ENCODE results near the gene PINLYP. TPM values are rescaled to one million over a fixed set of nuclear protein-coding genes. Genes with fewer than 3 reads are reported as not detected.
A peak's percentile ranks its signal among the peaks of the same experiment; 100 is the strongest.

Gene PINLYP
- total RNA-seq, 1 donor from 2014 or later, result 0.91 TPM

- H3K4me3 Mint-ChIP-seq (ENCODE audit: unreplicated experiment), result peak overlapping the region; percentile 95
- H3K27me3 Mint-ChIP-seq (ENCODE audit: unreplicated experiment), result no peaks in the 10 kb centered on the region
- TF ChIP-seq, protein P1, sequence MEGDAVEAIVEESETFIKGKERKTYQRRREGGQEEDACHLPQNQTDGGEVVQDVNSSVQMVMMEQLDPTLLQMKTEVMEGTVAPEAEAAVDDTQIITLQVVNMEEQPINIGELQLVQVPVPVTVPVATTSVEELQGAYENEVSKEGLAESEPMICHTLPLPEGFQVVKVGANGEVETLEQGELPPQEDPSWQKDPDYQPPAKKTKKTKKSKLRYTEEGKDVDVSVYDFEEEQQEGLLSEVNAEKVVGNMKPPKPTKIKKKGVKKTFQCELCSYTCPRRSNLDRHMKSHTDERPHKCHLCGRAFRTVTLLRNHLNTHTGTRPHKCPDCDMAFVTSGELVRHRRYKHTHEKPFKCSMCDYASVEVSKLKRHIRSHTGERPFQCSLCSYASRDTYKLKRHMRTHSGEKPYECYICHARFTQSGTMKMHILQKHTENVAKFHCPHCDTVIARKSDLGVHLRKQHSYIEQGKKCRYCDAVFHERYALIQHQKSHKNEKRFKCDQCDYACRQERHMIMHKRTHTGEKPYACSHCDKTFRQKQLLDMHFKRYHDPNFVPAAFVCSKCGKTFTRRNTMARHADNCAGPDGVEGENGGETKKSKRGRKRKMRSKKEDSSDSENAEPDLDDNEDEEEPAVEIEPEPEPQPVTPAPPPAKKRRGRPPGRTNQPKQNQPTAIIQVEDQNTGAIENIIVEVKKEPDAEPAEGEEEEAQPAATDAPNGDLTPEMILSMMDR (IDR thresholded peaks at IDR 0.05), result no peak
- no peaks in the 10 kb centered on the region for H3K36me3 Mint-ChIP-seq (ENCODE audit: unreplicated experiment)
- DNase-seq (ENCODE audit: extremely low spot score, unreplicated experiment), result no peak
- no peaks in the 10 kb centered on the region for H3K9me3 Mint-ChIP-seq (ENCODE audit: unreplicated experiment)
- H3K27ac Mint-ChIP-seq (ENCODE audit: unreplicated experiment), result peak overlapping the region; percentile 97
- peaks cover 17% of the 10 kb centered on the region for H3K4me1 Mint-ChIP-seq (ENCODE audit: unreplicated experiment)
Measured at GRCh38 chr19:43620061-43621001, 44.7 kb downstream of the PINLYP start.

- Mint-ChIP-seq H3K9me3 (ENCODE audit: unreplicated experiment) (no peaks in the 10 kb centered on the region), H3K27me3 (ENCODE audit: unreplicated experiment) (no peaks in the 10 kb centered on the region), H3K36me3 (ENCODE audit: unreplicated experiment) (no peaks in the 10 kb centered on the region), H3K4me1 (ENCODE audit: unreplicated experiment) (peaks cover 14% of the 10 kb centered on the region), H3K4me3 (ENCODE audit: unreplicated experiment) (no peak overlapping the region), H3K27ac (ENCODE audit: unreplicated experiment) (no peak overlapping the region)
- TF ChIP-seq, protein P1 (IDR thresholded peaks at IDR 0.05), result no peak
- no peak for DNase-seq (ENCODE audit: extremely low spot score, unreplicated experiment)
Measured at GRCh38 chr19:43622070-43622469, 46.5 kb downstream of the PINLYP start.

DNA sequence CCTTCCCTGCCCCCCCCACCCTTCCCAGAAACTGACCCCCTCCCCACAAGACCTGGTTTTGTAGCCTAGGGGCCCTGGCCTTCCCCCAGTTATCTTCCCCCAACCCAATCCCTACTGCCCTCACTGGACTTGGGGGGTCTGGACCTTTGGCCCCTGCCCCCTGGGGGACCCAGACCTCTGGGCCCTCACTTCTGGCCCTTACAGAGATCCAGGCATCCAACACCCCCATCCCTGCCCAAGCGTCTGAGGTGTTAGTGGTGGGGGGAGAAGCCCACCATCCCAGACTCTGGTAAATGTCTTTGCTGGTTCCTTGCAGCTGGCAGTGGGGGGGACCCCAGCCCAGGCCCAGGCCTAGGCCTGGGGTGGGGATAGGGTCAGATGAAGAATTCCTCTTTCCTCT lies 47.4 kb downstream of the PINLYP start:
- Mint-ChIP-seq H3K4me1 (ENCODE audit: unreplicated experiment) (peaks cover 14% of the 10 kb centered on the region), H3K27me3 (ENCODE audit: unreplicated experiment) (no peaks in the 10 kb centered on the region), H3K27ac (ENCODE audit: unreplicated experiment) (no peak overlapping the region), H3K4me3 (ENCODE audit: unreplicated experiment) (no peak overlapping the region), H3K9me3 (ENCODE audit: unreplicated experiment) (no peaks in the 10 kb centered on the region), H3K36me3 (ENCODE audit: unreplicated experiment) (no peaks in the 10 kb centered on the region)
- TF ChIP-seq, protein P1 (IDR thresholded peaks at IDR 0.05), result no peak
- no peak for DNase-seq (ENCODE audit: extremely low spot score, unreplicated experiment)

DNA sequence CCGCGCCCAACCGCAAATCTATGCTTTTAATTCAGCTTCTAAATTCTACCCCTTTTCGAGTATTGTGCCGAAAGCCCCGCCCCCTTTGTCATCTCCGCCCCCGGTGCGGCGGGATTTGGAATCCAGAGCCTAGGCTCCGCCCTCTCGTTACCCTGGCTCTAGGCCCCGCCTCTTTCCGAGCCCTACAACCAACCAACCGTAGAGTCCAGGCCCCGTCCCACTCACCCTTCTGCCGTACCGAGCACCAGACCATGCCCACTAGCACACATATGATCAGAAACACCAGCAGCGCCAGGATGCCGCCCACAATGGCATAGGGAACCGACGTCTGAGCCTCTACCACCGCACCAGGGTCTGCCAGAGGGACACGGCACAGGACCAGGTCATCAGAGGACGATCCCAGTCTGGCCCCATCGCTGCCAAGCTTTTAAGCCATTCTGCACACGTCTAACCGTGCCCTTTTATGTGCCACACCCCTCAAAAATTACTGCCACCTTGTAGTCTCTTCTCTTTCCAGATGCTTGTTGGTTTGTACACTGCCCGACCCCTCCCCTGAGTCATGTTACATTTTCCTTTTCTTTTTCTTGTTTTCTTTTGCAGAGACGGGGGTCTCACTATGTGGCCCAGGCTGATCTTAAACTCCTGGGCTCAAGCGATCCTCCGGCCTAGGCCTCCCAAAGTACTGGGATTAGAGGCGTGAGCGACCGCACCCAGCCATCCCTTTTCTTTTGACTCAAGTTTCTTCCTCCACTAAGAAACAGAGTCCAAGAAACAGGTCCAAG lies 48.5 kb downstream of the PINLYP start:
- Mint-ChIP-seq H3K4me1 (ENCODE audit: unreplicated experiment) (peaks cover 10% of the 10 kb centered on the region), H3K4me3 (ENCODE audit: unreplicated experiment) (no peak overlapping the region), H3K9me3 (ENCODE audit: unreplicated experiment) (no peaks in the 10 kb centered on the region), H3K27ac (ENCODE audit: unreplicated experiment) (no peak overlapping the region), H3K36me3 (ENCODE audit: unreplicated experiment) (no peaks in the 10 kb centered on the region), H3K27me3 (ENCODE audit: unreplicated experiment) (no peaks in the 10 kb centered on the region)
- TF ChIP-seq, protein P1 (IDR thresholded peaks at IDR 0.05), result no peak
- DNase-seq (ENCODE audit: extremely low spot score, unreplicated experiment), result no peak

DNA sequence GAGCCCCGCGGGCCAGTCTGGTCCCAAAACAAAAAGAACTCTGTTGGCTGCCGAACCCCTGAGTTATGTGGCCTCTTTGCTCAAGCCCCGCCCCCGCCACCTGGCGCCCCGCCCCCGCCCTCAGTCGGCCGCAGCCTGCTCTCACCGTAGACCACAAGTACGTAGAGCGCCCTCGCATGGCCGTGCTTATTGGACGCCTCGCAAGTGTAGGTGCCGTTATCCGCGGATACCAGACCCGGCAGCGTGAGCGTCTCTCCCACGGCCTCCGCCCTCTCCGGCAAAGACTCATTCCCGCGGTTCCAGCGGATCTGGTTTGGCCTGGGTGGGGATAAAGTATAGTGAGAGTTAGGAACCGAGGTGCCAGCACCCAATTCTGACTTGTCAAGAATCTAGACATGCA lies 49.3 kb downstream of the PINLYP start:
- H3K36me3 Mint-ChIP-seq (ENCODE audit: unreplicated experiment), result no peaks in the 10 kb centered on the region
- H3K4me3 Mint-ChIP-seq (ENCODE audit: unreplicated experiment), result no peak overlapping the region
- no peaks in the 10 kb centered on the region for H3K27me3 Mint-ChIP-seq (ENCODE audit: unreplicated experiment)
- no peaks in the 10 kb centered on the region for H3K9me3 Mint-ChIP-seq (ENCODE audit: unreplicated experiment)
- DNase-seq (ENCODE audit: extremely low spot score, unreplicated experiment), result no peak
- H3K4me1 Mint-ChIP-seq (ENCODE audit: unreplicated experiment), result peaks cover 8% of the 10 kb centered on the region
- H3K27ac Mint-ChIP-seq (ENCODE audit: unreplicated experiment), result no peak overlapping the region
- TF ChIP-seq, protein P1 (IDR thresholded peaks at IDR 0.05), result no peak

Measured in osteocyte (in vitro differentiated cells).